GM18507 (cell line): Measurements from ENCODE around the gene RNU2-63P.
"Not testable (repeated sequence)": the region's sequence is repeated elsewhere in the genome, so short reads cannot be mapped to it uniquely, and the experiment has no call there.

Experiments used
- DNase-seq: peaks from one replicate; pipeline ENCODE4 v3.0.0; 2011; ENCODE audit warnings: low read depth; ENCODE audit not compliant: insufficient read length; ENCODE audit errors: extremely low spot score
- FAIRE-seq: peaks from 2 replicates; lab custom pipeline; 2011; peaks lifted over from hg19 to GRCh38; lab: Jason Lieb, UNC

The RNU2-63P gene

GRCh38 chr2:88036182-88036581 is 19.8 kb upstream of the RNU2-63P start:
- no peak for DNase-seq
- no peak for FAIRE-seq

DNA sequence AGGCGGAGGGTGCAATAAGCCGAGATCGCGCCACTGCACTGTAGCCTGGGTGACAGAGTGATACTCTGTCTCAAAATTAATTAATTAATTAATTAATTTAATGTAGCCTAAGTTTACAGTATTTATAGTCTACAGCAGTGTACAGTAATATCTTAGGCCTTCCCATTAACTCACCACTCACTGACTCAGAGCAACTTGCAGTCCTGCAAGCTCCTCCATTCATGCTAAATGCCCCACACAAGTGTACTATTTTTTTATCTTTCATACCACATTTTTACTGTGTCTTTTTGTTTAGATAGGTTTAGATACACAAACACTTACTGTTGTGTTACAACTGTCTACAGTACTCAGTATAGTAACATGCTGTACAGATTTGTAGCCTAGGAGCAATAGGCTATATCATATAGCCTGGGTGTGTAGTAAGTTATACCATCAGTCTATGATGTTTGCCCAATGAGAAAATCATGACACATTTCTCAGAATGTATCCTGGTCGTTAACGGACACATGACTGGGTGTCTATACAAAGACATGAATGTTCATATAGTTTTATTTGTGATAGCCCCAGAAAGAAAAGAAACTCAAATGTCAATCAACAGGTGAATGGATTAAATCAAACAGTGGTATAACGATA is 15.8 kb upstream of the RNU2-63P start:
- DNase-seq (no peak), FAIRE-seq (no peak)

GRCh38 chr2:88028931-88029330 is 12.6 kb upstream of the RNU2-63P start:
- DNase-seq, result no peak
- FAIRE-seq, result no peak

- no peak for FAIRE-seq
These were observed 11.5 kb upstream of the RNU2-63P start for GRCh38 chr2:88027697-88028389.

DNA sequence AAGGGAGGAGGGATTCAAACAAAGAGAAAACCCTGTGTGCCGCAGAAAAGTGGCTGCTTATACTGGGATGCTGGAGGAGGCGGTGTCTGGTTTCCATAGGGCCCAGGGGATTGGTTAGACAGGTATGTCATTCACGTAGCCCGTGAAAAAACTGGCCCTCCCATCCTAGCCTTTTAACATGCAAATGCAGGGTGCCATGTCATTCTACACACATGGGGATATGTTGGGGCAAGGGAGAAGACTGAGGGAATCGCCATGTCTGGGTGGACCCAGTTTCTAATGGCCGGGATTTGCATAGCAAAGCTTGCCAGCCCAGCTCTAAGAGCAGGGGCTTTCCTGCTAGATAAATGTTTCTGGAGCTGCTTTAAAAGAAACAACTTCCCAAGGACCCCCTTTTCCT is 8.2 kb upstream of the RNU2-63P start:
- FAIRE-seq, result no peak

More at GRCh38 chr2:88027697-88028389, 11.5 kb upstream of the RNU2-63P start:
- DNase-seq, result no peak

DNA sequence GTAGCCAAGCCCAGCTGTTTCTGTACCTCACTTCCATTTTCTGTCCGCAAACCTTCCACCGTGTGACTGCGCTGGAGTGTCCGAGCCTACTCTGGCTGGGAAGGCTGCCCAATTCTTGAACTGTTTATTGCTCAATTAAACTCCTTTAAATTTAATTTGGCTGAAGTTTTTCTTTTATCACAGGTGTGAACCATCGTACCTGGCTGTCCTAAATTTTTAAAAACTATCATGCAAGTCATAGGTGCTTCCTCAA is 6.2 kb upstream of the RNU2-63P start:
- FAIRE-seq (no peak), DNase-seq (no peak)

More for the DNA sequence above, 8.2 kb upstream of the RNU2-63P start:
- DNase-seq, result no peak

DNA sequence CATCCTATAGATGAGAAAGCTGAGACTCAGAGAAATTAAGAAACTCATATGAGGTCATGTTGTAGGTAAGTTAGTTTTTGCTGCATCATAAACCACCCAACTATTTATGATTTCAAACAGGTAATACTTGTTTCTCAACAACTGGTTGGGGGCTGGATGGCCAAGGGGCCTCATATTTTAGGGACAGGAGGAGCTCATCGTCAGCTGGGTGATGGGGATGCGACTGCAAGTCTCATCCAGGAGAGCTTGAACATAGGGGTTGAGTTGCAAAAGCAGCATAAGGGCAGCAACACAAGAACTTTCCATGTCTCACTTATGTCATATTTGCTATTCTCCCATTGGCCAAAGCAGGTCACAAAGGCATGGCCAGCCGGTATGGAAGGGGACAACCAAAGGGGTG is 3.6 kb upstream of the RNU2-63P start:
- DNase-seq, result no peak
- no peak for FAIRE-seq

GRCh38 chr2:88018909-88019308 is 2.6 kb upstream of the RNU2-63P start:
- no peak for DNase-seq
- no peak for FAIRE-seq

DNA sequence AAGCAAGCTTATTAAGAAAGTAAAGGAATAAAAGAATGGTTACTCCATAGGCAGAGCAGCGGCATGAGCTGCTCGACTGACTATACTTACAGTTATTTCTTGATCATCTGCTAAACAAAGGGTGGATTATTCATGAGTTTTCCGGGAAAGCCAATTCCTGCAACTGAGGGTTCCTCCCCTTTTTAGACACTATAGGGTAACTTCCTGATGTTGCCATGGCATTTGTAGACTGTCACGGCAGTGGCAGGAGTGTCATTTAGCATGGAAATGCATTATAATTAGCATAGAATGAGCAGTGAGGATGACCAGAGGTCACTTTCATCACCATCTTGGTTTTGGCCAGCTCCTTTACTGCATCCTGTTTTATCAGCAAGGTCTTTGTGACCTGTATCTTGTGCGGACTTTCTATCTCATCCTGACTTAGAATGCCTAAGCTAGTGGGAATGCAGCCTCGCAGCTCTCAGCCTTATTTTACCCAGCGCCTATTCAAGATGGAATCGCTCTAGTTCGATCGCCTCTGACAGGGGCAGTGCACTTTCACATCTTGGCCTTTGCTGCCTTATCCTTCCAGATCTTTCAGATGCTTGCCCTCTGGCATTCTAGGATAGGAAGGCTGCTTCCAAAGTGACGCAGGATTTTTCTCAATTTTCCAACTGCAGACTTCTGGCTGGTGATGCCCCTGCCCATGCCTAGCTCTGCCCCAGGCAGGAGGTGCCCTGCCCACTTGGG is 1.9 kb upstream of the RNU2-63P start:
- FAIRE-seq, DNase-seq: not testable (repeated sequence)

- FAIRE-seq, DNase-seq: not testable (repeated sequence)
These were observed 1.4 kb upstream of the RNU2-63P start for GRCh38 chr2:88017780-88018038.

GRCh38 chr2:88016960-88017779 is 823 bp upstream of the RNU2-63P start:
- no peak for FAIRE-seq
- DNase-seq, result peak; percentile 44

DNA sequence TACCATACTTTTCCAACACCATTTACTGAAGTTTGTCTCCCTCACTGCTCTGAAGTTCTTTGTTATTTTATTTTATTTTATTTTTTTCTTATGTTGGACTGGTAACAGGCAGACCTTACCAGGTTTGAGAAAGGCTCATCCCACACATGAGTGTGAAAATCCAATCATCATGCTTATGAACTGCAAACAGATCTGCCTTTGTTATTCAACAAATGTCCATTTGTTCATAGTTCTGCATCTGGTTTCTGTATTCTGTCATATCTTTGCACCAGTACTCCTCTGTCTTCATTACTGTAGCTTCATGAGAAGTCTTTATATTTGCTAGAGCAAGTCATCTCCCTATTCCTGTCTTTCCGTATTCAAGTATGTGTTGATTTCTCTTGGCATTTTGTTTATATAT is 5.3 kb downstream of the RNU2-63P start:
- FAIRE-seq (no peak), DNase-seq (no peak)

DNA sequence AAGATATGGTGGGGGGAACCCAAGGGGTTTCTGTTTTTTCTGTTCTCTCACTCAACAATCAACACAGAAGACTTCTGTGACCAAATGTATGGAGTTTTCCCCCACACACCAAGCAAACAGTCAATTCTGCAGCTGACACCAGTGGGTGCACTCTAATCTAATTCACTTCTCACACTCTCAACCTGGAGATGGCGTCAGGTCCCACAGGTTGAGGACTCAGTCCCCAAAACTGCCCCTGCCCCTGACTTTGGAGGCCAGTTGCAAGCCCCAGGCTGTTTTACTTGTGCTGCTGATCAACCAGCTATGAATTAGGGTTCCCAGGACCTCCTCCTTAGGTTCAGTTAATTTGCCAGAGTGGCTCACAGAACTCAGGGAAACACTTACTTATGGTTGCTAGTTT is 6.2 kb downstream of the RNU2-63P start:
- FAIRE-seq, result no peak

DNA sequence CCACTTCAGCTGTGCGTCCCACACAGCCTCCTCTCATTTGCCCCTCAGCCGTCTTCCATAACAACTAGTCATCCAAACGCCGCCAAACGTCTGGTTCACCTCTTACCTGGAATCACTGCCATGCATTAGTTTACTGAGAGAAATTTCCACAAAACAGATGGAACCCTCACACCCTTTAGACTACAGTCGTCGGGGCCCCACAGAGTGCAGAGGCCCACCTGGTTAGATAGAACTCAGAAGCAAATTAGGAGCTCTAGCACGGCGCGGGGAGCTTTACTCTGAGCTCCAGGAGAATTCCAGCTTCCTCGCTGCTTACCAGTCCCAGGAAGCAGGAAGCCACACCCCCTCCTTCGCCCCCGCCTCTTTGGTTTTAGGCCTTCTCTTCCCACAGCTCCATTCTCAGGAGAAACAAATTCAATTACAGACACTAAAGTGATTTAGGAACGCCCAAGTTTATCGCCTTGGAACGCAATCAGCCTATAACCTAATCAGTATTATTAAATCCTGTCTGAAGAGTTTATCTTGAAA is 9.4 kb downstream of the RNU2-63P start:
- DNase-seq, result no peak

More for the DNA sequence above, 6.2 kb downstream of the RNU2-63P start:
- no peak for DNase-seq

DNA sequence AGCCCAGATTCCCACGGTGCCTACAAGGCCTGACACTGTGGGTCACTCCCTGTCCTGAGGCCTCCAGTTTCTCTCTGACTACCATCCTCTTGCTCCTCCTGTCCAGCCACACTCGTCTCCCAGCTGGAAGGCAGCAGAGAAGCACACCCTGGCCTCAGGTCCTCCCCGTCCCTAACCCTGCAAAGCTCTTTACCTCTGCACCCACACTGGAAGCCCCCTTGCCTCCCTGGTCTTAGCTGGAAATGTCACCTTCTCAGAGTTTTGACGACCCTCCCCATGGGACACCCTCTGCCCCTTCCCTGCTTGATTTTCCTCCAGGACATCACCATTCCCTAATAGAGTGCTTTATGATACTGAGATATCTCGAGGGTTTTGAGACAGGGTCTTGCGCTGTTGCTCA is 10.6 kb downstream of the RNU2-63P start:
- no peak for FAIRE-seq

More for the DNA sequence above, 9.4 kb downstream of the RNU2-63P start:
- no peak for FAIRE-seq

DNA sequence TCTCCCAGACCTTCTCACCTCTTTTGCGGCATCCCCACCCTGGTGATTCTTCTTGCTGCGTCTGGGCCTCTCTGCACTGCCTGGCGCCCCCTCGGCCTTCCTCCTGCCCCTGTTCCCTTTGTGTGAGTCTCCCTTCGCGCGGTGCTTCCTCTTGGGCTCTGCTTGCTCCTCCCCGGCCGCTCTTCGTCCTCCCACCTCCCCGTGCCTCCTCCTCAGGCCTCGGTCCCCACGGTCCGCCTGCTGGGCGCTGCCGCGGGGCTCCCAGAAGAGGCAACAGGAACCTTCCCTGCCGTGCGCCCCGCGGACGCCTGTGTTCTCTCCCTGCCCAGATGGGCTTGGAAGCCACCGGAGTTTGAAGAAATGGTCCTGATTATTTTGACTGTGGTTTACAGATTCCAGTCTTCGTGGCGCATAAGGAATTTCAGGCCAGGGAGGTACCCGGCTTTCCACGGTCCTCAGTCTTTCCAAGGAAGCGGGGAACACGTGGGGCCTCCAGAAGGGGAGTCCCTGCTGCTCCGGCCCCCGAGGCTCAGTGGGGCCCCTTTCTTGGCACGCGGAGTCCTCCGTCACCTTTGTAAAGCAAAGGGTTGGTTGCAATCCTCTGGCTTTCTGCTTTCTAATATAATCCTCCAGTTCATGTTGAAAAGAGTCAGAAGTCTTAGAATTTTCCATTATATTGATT is 13.1 kb downstream of the RNU2-63P start:
- no peak for DNase-seq

More for the DNA sequence above, 10.6 kb downstream of the RNU2-63P start:
- no peak for DNase-seq

GRCh38 chr2:88002359-88002707 is 14.0 kb downstream of the RNU2-63P start:
- DNase-seq (no peak), FAIRE-seq (no peak)

More for the DNA sequence above, 13.1 kb downstream of the RNU2-63P start:
- FAIRE-seq, result no peak

DNA sequence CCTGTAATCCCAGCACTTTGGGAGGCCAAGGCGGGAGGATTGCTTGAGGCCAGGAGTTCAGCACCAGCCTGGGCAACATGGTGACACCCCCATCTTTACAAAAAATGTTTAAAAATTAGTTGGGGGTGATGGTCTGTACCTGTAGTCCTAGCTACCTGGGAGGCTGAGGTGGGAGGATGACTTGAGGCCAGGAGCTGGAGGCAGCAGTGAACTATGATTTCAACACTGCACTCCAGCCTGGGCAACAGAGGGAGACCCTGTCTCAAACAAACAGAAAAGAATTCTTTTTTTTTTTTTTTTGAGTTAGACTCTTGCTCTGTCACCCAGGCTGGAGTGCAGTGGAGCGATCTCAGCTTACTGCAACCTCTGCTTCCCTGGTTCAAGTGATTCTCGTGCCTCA is 15.9 kb downstream of the RNU2-63P start:
- FAIRE-seq, DNase-seq: not testable (repeated sequence)

DNA sequence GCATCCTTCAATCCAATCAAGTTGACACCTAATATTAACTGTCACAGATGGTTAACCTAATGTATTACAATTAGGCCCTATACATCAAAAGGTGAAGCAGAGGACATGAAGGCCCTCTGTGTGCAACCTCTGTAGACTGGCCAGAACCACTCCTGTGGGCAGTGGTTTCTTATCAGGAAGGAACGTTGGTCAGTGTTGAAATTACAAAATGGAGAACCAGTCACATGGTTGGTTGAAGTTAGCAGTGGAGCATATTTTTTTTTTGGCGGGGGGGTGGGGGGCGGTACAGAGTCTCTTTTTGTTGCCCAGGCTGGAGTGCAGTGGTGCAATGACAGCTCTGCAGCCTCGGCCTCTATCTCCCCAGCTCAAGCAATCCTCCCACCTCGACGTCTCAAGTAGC is 19.8 kb downstream of the RNU2-63P start:
- FAIRE-seq, result no peak
- DNase-seq, result no peak
